HG03520 (cell line): ENCODE results near the gene OR4C11.

Source experiments
- ATAC-seq: cut with Tn5 transposase; IDR thresholded peaks from one replicate; pipeline ENCODE4 v1.9.1; 2021; ENCODE audit warnings: mild to moderate bottlenecking, moderate library complexity; ENCODE audit not compliant: unreplicated experiment

The OR4C11 gene, protein sequence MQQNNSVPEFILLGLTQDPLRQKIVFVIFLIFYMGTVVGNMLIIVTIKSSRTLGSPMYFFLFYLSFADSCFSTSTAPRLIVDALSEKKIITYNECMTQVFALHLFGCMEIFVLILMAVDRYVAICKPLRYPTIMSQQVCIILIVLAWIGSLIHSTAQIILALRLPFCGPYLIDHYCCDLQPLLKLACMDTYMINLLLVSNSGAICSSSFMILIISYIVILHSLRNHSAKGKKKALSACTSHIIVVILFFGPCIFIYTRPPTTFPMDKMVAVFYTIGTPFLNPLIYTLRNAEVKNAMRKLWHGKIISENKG

GRCh38 chr11:55607545-55607944 lies at the start of gene OR4C11:
Gene OR4C11 (minus strand): TSS chr11:55607645. CDS start chr11:55604373, 3,272 bp downstream.
- ATAC-seq = no peak

GRCh38 chr11:55655096-55655495 lies 47.7 kb upstream of the OR4C11 start:
- ATAC-seq = no peak

DNA sequence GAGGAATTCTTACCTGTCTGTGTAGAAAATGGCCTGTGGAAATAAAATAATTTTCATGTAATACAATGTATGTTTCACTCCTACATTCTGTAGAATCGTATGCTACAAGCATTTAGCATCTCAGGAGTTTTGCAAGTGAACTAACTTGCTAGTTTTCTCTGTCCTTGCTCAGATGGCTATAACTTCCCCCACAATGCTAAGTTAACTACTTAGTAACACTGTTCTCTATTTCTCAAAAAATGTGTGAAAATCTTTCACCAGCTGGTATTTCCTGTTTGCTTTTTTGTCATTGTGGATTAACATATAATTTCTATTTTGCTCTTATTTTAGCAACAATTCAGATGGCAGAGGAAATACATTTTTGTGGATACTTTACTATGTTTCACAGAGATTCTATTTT lies 45.1 kb upstream of the OR4C11 start:
- ATAC-seq = no peak

DNA sequence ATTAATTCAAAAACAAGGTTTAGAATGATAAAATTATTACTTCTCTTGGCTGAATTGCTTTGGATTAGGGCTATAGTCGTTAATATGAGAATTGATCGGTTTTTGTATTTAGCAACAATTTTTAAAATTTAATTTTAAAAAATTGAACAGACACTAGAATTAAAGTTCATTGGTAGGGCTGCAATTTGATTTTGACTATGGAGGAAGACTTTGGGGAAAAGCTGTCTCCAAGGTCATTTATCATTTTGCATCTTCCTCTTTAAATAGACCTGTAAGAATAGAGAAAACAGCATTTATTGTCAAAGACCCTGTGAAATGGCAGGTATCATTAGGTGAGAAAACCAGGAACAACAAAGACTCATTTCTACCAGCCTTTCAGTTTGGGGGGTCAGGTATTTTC lies 40.6 kb upstream of the OR4C11 start, which contains the start of gene OR4S2:
TSS of gene OR4S2 (plus strand) at position 301 of the 400 bp plus-strand sequence. CDS start 2,577 bp downstream, outside the sequence.
- no peak for ATAC-seq

- ATAC-seq = no peak
These were observed 27.4 kb upstream of the OR4C11 start, which contains the start of gene OR4P4 for GRCh38 chr11:55634813-55635212. Gene OR4P4 (plus strand): TSS chr11:55635113.

DNA sequence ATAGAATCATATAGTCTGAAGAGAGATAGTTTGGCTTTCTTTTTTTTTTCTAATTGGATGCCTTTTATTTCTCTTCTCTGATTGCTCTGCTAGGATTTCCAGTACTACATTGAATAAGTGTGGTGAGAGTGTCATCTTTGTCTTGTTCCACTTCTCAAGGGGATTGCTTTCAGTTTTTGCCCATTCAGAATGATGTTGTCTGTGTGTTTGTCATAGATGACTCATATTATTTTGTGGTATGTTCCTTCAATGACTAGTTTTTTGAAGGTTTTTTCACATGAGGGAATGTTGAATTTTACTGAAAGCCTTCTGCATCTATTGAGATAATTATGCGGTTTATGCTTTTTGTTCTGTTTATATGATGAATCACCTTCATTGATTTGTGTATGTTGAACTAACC lies 17.1 kb upstream of the OR4C11 start:
- no peak for ATAC-seq

DNA sequence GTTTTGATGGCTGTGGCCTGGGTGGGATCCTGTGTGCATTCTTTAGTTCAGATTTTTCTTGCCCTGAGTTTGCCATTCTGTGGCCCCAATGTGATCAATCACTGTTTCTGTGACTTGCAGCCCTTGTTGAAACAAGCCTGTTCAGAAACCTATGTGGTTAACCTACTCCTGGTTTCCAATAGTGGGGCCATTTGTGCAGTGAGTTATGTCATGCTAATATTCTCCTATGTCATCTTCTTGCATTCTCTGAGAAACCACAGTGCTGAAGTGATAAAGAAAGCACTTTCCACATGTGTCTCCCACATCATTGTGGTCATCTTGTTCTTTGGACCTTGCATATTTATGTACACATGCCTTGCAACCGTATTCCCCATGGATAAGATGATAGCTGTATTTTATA lies 34.9 kb downstream of the OR4C11 start:
- peak; percentile 93 for ATAC-seq

- ATAC-seq = no peak
These were observed 35.6 kb downstream of the OR4C11 start, which contains the start of gene OR4C16 for GRCh38 chr11:55571828-55572227. Gene OR4C16 (plus strand): TSS chr11:55572128. CDS start chr11:55572128, 0 bp downstream.

GRCh38 chr11:55554169-55554568 lies 53.3 kb downstream of the OR4C11 start, which contains the start of gene OR4C15:
Gene OR4C15 (plus strand): TSS chr11:55554469. CDS start chr11:55554469, 0 bp downstream.
- ATAC-seq = no peak
